Measurements from ENCODE around the gene AP2A2.

DNA sequence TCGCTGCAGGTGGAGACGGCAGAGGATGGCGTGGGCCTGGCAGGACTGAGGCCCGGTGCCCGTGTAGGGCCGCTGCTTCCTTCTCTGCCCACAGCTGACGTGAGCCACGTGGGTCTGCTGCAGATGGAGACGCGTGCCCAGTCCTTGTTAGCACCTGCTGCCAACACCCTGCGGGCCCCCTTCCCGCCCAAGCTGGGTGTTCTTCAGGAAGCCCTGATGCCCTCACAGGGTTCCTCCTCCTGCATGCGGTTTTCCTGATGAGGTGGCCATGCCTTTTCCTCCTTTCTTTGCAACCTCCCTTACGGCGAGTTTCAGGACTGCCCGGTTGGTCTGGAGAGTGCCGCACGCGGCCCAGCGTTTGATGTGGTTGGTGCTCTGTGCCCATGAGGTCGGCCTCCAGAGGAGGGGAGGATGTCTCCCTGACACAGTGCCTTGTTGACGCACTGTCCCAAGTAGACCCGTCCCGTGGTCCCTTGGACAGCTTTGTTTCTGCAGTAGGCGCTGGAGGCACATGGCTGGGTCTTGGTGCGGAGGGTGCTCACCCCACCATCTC, 44.7 kb downstream of the AP2A2 start:
- TF ChIP-seq, protein P1, sequence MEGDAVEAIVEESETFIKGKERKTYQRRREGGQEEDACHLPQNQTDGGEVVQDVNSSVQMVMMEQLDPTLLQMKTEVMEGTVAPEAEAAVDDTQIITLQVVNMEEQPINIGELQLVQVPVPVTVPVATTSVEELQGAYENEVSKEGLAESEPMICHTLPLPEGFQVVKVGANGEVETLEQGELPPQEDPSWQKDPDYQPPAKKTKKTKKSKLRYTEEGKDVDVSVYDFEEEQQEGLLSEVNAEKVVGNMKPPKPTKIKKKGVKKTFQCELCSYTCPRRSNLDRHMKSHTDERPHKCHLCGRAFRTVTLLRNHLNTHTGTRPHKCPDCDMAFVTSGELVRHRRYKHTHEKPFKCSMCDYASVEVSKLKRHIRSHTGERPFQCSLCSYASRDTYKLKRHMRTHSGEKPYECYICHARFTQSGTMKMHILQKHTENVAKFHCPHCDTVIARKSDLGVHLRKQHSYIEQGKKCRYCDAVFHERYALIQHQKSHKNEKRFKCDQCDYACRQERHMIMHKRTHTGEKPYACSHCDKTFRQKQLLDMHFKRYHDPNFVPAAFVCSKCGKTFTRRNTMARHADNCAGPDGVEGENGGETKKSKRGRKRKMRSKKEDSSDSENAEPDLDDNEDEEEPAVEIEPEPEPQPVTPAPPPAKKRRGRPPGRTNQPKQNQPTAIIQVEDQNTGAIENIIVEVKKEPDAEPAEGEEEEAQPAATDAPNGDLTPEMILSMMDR (IDR thresholded peaks at IDR 0.05) = no peak
- TF ChIP-seq, protein P2, sequence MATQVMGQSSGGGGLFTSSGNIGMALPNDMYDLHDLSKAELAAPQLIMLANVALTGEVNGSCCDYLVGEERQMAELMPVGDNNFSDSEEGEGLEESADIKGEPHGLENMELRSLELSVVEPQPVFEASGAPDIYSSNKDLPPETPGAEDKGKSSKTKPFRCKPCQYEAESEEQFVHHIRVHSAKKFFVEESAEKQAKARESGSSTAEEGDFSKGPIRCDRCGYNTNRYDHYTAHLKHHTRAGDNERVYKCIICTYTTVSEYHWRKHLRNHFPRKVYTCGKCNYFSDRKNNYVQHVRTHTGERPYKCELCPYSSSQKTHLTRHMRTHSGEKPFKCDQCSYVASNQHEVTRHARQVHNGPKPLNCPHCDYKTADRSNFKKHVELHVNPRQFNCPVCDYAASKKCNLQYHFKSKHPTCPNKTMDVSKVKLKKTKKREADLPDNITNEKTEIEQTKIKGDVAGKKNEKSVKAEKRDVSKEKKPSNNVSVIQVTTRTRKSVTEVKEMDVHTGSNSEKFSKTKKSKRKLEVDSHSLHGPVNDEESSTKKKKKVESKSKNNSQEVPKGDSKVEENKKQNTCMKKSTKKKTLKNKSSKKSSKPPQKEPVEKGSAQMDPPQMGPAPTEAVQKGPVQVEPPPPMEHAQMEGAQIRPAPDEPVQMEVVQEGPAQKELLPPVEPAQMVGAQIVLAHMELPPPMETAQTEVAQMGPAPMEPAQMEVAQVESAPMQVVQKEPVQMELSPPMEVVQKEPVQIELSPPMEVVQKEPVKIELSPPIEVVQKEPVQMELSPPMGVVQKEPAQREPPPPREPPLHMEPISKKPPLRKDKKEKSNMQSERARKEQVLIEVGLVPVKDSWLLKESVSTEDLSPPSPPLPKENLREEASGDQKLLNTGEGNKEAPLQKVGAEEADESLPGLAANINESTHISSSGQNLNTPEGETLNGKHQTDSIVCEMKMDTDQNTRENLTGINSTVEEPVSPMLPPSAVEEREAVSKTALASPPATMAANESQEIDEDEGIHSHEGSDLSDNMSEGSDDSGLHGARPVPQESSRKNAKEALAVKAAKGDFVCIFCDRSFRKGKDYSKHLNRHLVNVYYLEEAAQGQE (IDR thresholded peaks at IDR 0.05; ENCODE audit: insufficient read depth in 1 of 2, low read depth in 2 of 2, low read length in 1 of 2) = no peak
